Upper lobe of right lung (tissue), 1 donor: ENCODE results near the gene SMAD9. TPM values are rescaled to one million over a fixed set of nuclear protein-coding genes. Genes with fewer than 3 reads are reported as not detected.

Source experiments
- ATAC-seq: fragments of 200-7000 bp; cut with Tn5 transposase; one replicate; pipeline ENCODE4 v1.9.1; 2020; ENCODE audit warnings: mild to moderate bottlenecking, moderate library complexity
- DNase-seq: peaks from one replicate; pipeline ENCODE4 v3.0.0-alpha.2; 2020
- H3K27ac ChIP-seq: fragments of 200-600 bp; one replicate; pipeline ENCODE4 v1.8.0; 2022
- H3K27me3 ChIP-seq: fragments of 200-600 bp; one replicate; pipeline ENCODE4 v1.8.0; 2022; ENCODE audit warnings: mild to moderate bottlenecking
- H3K36me3 ChIP-seq: fragments of 200-600 bp; one replicate; pipeline ENCODE4 v1.8.0; 2022
- H3K4me1 ChIP-seq: fragments of 200-600 bp; one replicate; pipeline ENCODE4 v1.8.0; 2022
- H3K4me3 ChIP-seq: fragments of 200-600 bp; one replicate; pipeline ENCODE4 v1.8.0; 2022; ENCODE audit warnings: mild to moderate bottlenecking
- H3K9me3 ChIP-seq: fragments of 200-600 bp; one replicate; pipeline ENCODE4 v1.8.0; 2022
- CTCF ChIP-seq: fragments of 200-600 bp; IDR thresholded peaks from one replicate; pipeline ENCODE4 v1.8.0; 2022; ENCODE audit warnings: antibody characterized with exemption
- intact Hi-C: fragments of 100-400 bp; cut with DNase I; formaldehyde crosslinking; loops from one replicate; pipeline ENCODE4 v1.11.0; 2022
- total RNA-seq: library from RNA; stranded (reverse); fragmentation: NEBNext Ultra II Directional; extraction: Animal tissue kit (Norgen Biotek cat#: 25700); gene quantifications from one replicate; pipeline ENCODE4 v1.2.1, GENCODE V29; 2021
- donor health status: DM: no; HTN: yes; CAD: no; lungs with severe emphysema.

The SMAD9 gene
- total RNA-seq, 1 donor from 2014 or later, result 21.5 TPM

GRCh38 chr13:36907821-36908220 lies 12.2 kb downstream of the SMAD9 start:
- Histone ChIP-seq H3K36me3 (no peaks in the 10 kb centered on the region), H3K27me3 (no peaks in the 10 kb centered on the region), H3K27ac (no peak overlapping the region), H3K9me3 (no peaks in the 10 kb centered on the region), H3K4me1 (no peaks in the 10 kb centered on the region), H3K4me3 (no peak overlapping the region)
- intact Hi-C loops, result no loop called here
- ATAC-seq (no peak), DNase-seq (no peak)
- TF ChIP-seq CTCF, result no peak

DNA sequence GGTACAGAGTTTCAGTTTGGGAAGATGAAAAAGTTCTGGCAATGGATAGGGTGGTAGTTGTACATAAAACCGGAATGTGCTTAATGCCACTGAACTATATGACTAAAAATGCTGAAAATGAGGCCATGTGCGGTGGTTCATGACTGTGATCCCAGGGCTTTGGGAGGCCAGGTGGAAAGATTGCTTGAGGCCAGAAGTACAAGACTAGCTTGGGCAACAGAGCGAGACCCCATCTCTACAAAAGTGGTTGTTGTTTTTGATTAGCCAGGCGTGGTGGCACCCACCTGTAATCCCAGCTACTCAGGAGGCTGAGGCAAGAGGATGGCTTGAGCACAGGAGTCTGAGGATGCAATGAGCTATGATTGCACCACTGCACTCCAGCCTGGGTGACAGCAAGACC lies 12.8 kb downstream of the SMAD9 start:
- H3K4me3 ChIP-seq, result no peak overlapping the region
- no peaks in the 10 kb centered on the region for H3K4me1 ChIP-seq
- ATAC-seq (no peak), DNase-seq (no peak)
- no peaks in the 10 kb centered on the region for H3K36me3 ChIP-seq
- H3K9me3 ChIP-seq, result no peaks in the 10 kb centered on the region
- H3K27ac ChIP-seq, result no peak overlapping the region
- intact Hi-C loops, result no loop called here
- H3K27me3 ChIP-seq, result no peaks in the 10 kb centered on the region
- TF ChIP-seq CTCF, result no peak

GRCh38 chr13:36905944-36906343 lies 14.1 kb downstream of the SMAD9 start:
- no peaks in the 10 kb centered on the region for H3K4me1 ChIP-seq
- H3K9me3 ChIP-seq, result no peaks in the 10 kb centered on the region
- no peaks in the 10 kb centered on the region for H3K36me3 ChIP-seq
- TF ChIP-seq CTCF, result no peak
- DNase-seq (no peak), ATAC-seq (no peak)
- H3K4me3 ChIP-seq, result no peak overlapping the region
- no peaks in the 10 kb centered on the region for H3K27me3 ChIP-seq
- intact Hi-C loops, result no loop called here
- H3K27ac ChIP-seq, result no peak overlapping the region

DNA sequence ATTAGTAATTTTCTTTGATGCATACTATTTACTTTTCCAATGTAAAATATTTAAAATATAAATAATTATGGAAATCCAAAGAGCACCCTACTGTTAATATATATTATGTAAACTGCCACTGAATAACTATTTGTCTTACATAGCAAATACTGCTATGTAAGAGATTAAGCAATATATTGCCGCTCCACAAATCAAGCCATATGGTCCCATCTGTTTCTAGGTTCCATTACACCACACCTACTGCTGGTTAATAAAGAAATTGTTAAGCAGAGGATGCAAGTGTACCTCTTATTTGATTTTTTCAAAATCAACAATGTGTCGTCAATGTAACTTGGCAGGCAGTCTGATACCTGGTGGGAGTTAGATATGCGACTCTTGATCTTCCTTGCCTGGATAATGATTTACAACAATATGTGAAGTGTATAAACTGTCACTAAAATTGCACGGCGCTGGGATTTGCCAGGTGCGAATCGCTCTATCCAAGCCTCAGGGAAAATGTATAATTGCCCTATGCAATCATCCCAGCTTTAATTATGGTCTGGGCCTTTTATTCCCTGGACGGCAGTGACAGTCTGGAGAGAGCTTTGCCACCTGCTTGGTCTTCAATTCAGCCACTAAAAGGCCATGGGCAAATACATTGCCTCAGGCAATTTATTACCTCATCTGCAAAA lies 16.0 kb downstream of the SMAD9 start:
- Histone ChIP-seq H3K4me3 (no peak overlapping the region), H3K27ac (no peak overlapping the region), H3K27me3 (no peaks in the 10 kb centered on the region), H3K36me3 (no peaks in the 10 kb centered on the region), H3K9me3 (no peaks in the 10 kb centered on the region), H3K4me1 (no peaks in the 10 kb centered on the region)
- no peak for TF ChIP-seq CTCF
- intact Hi-C loops, result no loop called here
- ATAC-seq (no peak), DNase-seq (no peak)

GRCh38 chr13:36897054-36897616 lies 22.9 kb downstream of the SMAD9 start:
- no peak for DNase-seq
- no peaks in the 10 kb centered on the region for H3K36me3 ChIP-seq
- intact Hi-C loops, result no loop called here
- no peak for TF ChIP-seq CTCF
- no peaks in the 10 kb centered on the region for H3K27me3 ChIP-seq
- ATAC-seq, result no peak
- H3K4me3 ChIP-seq, result no peak overlapping the region
- H3K27ac ChIP-seq, result no peak overlapping the region
- no peaks in the 10 kb centered on the region for H3K9me3 ChIP-seq
- no peaks in the 10 kb centered on the region for H3K4me1 ChIP-seq
